ENCODE data around the gene ATP8A2. TPM values are rescaled to one million over a fixed set of nuclear protein-coding genes. Genes with fewer than 3 reads are reported as not detected.

The ATP8A2 gene
- total and polyA plus RNA-seq, 2 of the 4 experiments (the other 2 are of a cell fraction): 0.02 to 0.18 TPM

DNA sequence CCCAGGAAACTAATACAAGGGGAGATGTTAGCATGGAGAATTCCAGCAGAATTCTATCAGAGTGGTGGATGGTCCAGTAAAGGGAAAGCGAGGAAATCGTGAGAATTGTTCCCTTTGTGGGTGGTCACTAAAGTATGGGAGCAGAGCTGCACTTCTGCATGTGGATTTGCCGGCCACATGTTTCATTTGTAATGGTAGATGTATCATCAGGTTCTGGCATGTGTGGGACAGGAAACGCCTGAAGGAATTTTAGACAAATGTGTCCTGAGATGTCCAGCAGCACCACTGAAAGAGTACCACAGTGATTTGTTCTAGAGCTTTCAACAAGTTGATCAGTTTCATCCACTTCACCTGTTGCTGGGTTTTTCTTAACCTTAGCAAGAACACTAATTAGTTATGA, 371.6 kb downstream of the ATP8A2 start:
- H3K56ac ChIP-seq (ENCODE audit: extremely low read depth, insufficient read depth, low read length): no peak overlapping the region
- no peak overlapping the region for H2BK120ac ChIP-seq (ENCODE audit: low read depth, low read length)
- no peak overlapping the region for H3K23ac ChIP-seq (ENCODE audit: low read depth, low read length)
- H3K9me3 ChIP-seq (ENCODE audit: control insufficient read depth, insufficient read depth, low read length): no peaks in the 10 kb centered on the region; the same call in 1 of the 2 replicates
- no peak overlapping the region for H4K5ac ChIP-seq (ENCODE audit: low read depth, low read length)
- TF ChIP-seq RCOR1 (IDR thresholded peaks at IDR 0.05; ENCODE audit: insufficient replicate concordance, low read length): no peak
- TF ChIP-seq SMC3 (IDR thresholded peaks at IDR 0.05; ENCODE audit: low read depth, low read length): no peak
- no peak for TF ChIP-seq POLR2A (IDR thresholded peaks at IDR 0.05; ENCODE audit: low read depth, low read length)
- TF ChIP-seq BHLHE40 (IDR thresholded peaks at IDR 0.05; ENCODE audit: low read depth, low read length): no peak
- no peak for TF ChIP-seq MAZ (IDR thresholded peaks at IDR 0.05; ENCODE audit: borderline replicate concordance, low read depth, low read length)
- no peak for TF ChIP-seq CTCF (conservative IDR thresholded peaks at IDR 0.05; ENCODE audit: low read depth, low read length)
- no peak for TF ChIP-seq MAFK (IDR thresholded peaks at IDR 0.05; ENCODE audit: low read depth, low read length)
- no peak for TF ChIP-seq NFE2L2 (IDR thresholded peaks at IDR 0.05; ENCODE audit: low read depth, low read length)
- TF ChIP-seq CEBPB (IDR thresholded peaks at IDR 0.05; ENCODE audit: low read depth, low read length): no peak
- no peak for TF ChIP-seq RAD21 (IDR thresholded peaks at IDR 0.05; ENCODE audit: low read length)
- no peak for TF ChIP-seq MXI1 (IDR thresholded peaks at IDR 0.05; ENCODE audit: borderline replicate concordance, low read depth, low read length)
- no peak for TF ChIP-seq RFX5 (IDR thresholded peaks at IDR 0.05; ENCODE audit: low read depth, low read length)
- no peak for TF ChIP-seq FOS (IDR thresholded peaks at IDR 0.05; ENCODE audit: low read depth, low read length)
- TF ChIP-seq, protein P1, sequence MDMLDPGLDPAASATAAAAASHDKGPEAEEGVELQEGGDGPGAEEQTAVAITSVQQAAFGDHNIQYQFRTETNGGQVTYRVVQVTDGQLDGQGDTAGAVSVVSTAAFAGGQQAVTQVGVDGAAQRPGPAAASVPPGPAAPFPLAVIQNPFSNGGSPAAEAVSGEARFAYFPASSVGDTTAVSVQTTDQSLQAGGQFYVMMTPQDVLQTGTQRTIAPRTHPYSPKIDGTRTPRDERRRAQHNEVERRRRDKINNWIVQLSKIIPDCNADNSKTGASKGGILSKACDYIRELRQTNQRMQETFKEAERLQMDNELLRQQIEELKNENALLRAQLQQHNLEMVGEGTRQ (IDR thresholded peaks at IDR 0.05; ENCODE audit: low read depth, low read length): no peak
- no peaks in the 10 kb centered on the region for H3K9me1 ChIP-seq (ENCODE audit: insufficient read depth, low read length)
- dilution Hi-C loops (cut with HindIII; ENCODE audit: low sequenced_read_pairs, unreplicated experiment) (no loop called here), intact Hi-C loops (cut with micrococcal nuclease) (no loop called here), in situ Hi-C loops (cut with MboI; ENCODE audit: low sequenced_read_pairs) (no loop called here)
- no peak overlapping the region for H3K4ac ChIP-seq (ENCODE audit: low read depth, low read length)
- WGBS, 2 experiments (ENCODE audit: extremely low coverage in 2 of 2, insufficient read length in 1 of 2): no CpG with 5 or more reads among the region's 4 CpGs
- POLR2A ChIA-PET (ENCODE audit: unreplicated experiment): no interaction called here
- DNase-seq: no peak
- no peak overlapping the region for H4K91ac ChIP-seq (ENCODE audit: insufficient read depth, low read depth, low read length)
- no peaks in the 10 kb centered on the region for H3K36me3 ChIP-seq (ENCODE audit: control insufficient read depth, insufficient read depth, low read length)
- H4K20me1 ChIP-seq (ENCODE audit: insufficient read depth, low read length): no peaks in the 10 kb centered on the region
- no peak overlapping the region for H2BK5ac ChIP-seq (ENCODE audit: low read depth, low read length, poor library complexity, severe bottlenecking)
- H3K4me2 ChIP-seq (ENCODE audit: low read depth, low read length): no peak overlapping the region
- H4K8ac ChIP-seq (ENCODE audit: low read depth in 2 of 2, low read length in 2 of 2): no peak overlapping the region
- no peaks in the 10 kb centered on the region for H3K79me1 ChIP-seq (ENCODE audit: low read depth in 1 of 2, low read length in 2 of 2)
- H3K27me3 ChIP-seq (ENCODE audit: control insufficient read depth, insufficient read depth, low read length): no peaks in the 10 kb centered on the region
- H3K4me3 ChIP-seq (ENCODE audit: insufficient read depth, low read depth, low read length): no peak overlapping the region
- no peak overlapping the region for H2AFZ ChIP-seq (replicated peaks; ENCODE audit: low read length, poor library complexity)
- H3K14ac ChIP-seq (replicated peaks; ENCODE audit: low read depth, low read length): no peak overlapping the region
- no peak for ATAC-seq (ENCODE audit: low read depth)
- no peaks in the 10 kb centered on the region for H3K4me1 ChIP-seq (ENCODE audit: control insufficient read depth, insufficient read depth, low read length)
- H2BK20ac ChIP-seq (ENCODE audit: low read depth, low read length): no peak overlapping the region
- H2AK9ac ChIP-seq (replicated peaks; ENCODE audit: low read depth, low read length, poor library complexity): no peak overlapping the region
- CTCF ChIA-PET: no interaction called here
- H2BK15ac ChIP-seq (ENCODE audit: low read depth, low read length): no peak overlapping the region
- no peak overlapping the region for H3K9ac ChIP-seq (ENCODE audit: low read depth, low read length)
- no peak overlapping the region for H2AK5ac ChIP-seq (ENCODE audit: low read depth, low read length)
- H3K18ac ChIP-seq (ENCODE audit: low read depth, low read length): no peak overlapping the region
- H3K27ac ChIP-seq (ENCODE audit: insufficient read depth, low read length): no peak overlapping the region
- no TSS peak for BruUV-seq (replicated peaks)
